Progenitor cell of endocrine pancreas (in vitro differentiated cells): ENCODE data around the gene UBASH3B. TPM values are rescaled to one million over a fixed set of nuclear protein-coding genes. Genes with fewer than 3 reads are reported as not detected.

ENCODE experiments used
- DNase-seq: peaks from one replicate; pipeline ENCODE4 v3.0.0; 2021; ENCODE audit warnings: low spot score; ENCODE audit not compliant: unreplicated experiment
- H3K27ac Mint-ChIP-seq: 2 replicates; pipeline ENCODE4 v1.8.0; 2021; ENCODE audit warnings: mild to moderate bottlenecking, moderate library complexity, mixed read lengths
- H3K27me3 Mint-ChIP-seq: 2 replicates; pipeline ENCODE4 v1.8.0; 2021; ENCODE audit warnings: mixed read lengths
- H3K36me3 Mint-ChIP-seq: 2 replicates; pipeline ENCODE4 v1.8.0; 2022; ENCODE audit warnings: mixed read lengths; ENCODE audit not compliant: insufficient read depth
- H3K4me1 Mint-ChIP-seq: 2 replicates; pipeline ENCODE4 v1.8.0; 2021; ENCODE audit warnings: low read depth, mixed read lengths
- H3K4me3 Mint-ChIP-seq: 2 replicates; pipeline ENCODE4 v1.8.0; 2021; ENCODE audit warnings: low read depth, mild to moderate bottlenecking, moderate library complexity, mixed read lengths
- H3K9me3 Mint-ChIP-seq: 2 replicates; pipeline ENCODE4 v1.8.0; 2021; ENCODE audit warnings: low read depth, mixed read lengths
- CTCF ChIP-seq: fragments of 200-600 bp; sonication (generic); IDR thresholded peaks from one replicate; pipeline ENCODE4 v1.5.0; 2021; ENCODE audit warnings: antibody characterized with exemption, mild to moderate bottlenecking; ENCODE audit not compliant: unreplicated experiment
- total RNA-seq: library from RNA; stranded (reverse); gene quantifications from 2 replicates; pipeline ENCODE4 v1.2.1, GENCODE V29; 2021

UBASH3B gene
- total RNA-seq, 1 donor from 2014 or later = 2.4 TPM

GRCh38 chr11:122642472-122642922 is 13.0 kb upstream of the UBASH3B start:
- TF ChIP-seq CTCF = no peak

GRCh38 chr11:122642971-122643370 is 12.6 kb upstream of the UBASH3B start:
- TF ChIP-seq CTCF = no peak
- Mint-ChIP-seq H3K36me3 (no peaks in the 10 kb centered on the region), H3K27ac (peak overlapping the region; percentile 62), H3K4me1 (peaks cover 7% of the 10 kb centered on the region), H3K27me3 (peaks cover 9% of the 10 kb centered on the region), H3K4me3 (no peak overlapping the region), H3K9me3 (no peaks in the 10 kb centered on the region)
- DNase-seq = no peak

More at GRCh38 chr11:122642472-122642922, 13.0 kb upstream of the UBASH3B start:
- Mint-ChIP-seq H3K9me3 (no peaks in the 10 kb centered on the region), H3K27ac (peak overlapping the region; percentile 8), H3K4me1 (peaks cover 7% of the 10 kb centered on the region), H3K27me3 (peaks cover 6% of the 10 kb centered on the region), H3K36me3 (no peaks in the 10 kb centered on the region), H3K4me3 (no peak overlapping the region)
- DNase-seq = no peak

- TF ChIP-seq CTCF = no peak
Measured at GRCh38 chr11:122645847-122646246, 9.7 kb upstream of the UBASH3B start.

DNA sequence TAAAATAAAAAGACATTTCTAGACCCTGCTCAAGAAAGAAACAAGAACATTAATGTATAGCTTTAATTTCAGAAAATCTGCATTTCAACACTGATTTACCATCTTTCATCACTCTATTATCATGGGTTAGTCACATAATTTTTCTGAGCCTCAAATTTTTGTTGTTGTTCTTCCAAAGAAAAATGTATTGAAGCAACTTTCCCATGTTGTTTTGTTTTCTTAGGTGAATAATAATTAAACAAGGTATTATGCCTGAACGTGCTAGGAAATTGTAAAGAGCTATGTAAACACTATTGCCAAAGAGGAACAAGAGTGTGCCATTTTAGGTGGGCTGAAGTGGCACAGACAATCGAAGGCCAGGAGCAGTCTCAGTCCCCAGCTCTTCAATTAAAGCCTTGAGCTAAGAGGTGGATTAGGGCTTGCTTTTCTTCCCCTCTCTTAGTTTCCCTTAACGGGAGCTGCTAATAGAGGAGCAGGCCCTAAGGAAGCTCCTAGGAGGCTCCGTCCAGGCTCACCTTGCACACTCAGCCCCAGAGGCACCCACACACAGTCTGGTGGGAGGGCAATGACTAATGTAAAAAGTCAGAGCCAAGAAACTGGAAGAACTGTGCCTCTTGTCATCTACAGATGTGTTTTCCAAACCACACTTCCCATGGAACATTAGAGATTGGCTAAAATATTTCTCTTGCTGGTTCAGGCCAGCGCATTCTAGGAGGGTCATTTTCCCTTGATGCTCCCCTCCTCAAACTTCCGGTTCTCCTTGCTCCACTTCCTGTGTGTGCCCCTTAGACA is 8.8 kb upstream of the UBASH3B start:
- no peak overlapping the region for H3K27ac Mint-ChIP-seq
- no peaks in the 10 kb centered on the region for H3K9me3 Mint-ChIP-seq
- no peak for TF ChIP-seq CTCF
- no peak for DNase-seq
- H3K36me3 Mint-ChIP-seq = no peaks in the 10 kb centered on the region
- H3K27me3 Mint-ChIP-seq = peaks cover 12% of the 10 kb centered on the region
- no peak overlapping the region for H3K4me3 Mint-ChIP-seq
- peaks cover 7% of the 10 kb centered on the region for H3K4me1 Mint-ChIP-seq

More at GRCh38 chr11:122645847-122646246, 9.7 kb upstream of the UBASH3B start:
- Mint-ChIP-seq H3K4me1 (peaks cover 7% of the 10 kb centered on the region), H3K27me3 (peaks cover 12% of the 10 kb centered on the region), H3K27ac (no peak overlapping the region), H3K4me3 (no peak overlapping the region), H3K36me3 (no peaks in the 10 kb centered on the region), H3K9me3 (no peaks in the 10 kb centered on the region)
- no peak for DNase-seq

DNA sequence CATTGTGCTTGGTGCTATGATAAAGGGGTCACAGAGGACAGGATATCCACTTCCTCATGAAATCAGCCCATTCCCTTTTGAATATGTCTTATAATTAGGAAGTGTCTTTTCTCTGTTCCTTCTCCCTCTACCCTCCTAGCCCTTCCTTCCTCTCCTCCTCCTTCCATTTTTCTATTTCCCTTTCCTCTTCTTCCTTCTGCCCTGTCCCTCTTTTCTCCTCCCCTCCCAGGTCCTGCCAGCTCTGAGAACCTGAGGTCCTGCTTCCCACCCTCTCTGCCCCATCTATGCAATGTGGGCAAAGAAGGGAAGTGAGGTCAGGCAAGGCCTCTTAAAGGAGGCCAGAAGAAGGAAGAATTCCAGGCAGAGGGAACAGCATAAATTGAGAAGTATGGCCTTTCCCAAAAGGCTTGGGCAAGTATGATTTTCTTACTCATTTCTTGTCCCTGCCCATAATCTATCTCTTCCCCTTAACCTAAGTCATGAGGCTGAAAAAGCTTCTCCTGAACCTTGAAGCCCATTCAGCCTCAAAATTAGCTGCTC is 7.7 kb upstream of the UBASH3B start:
- Mint-ChIP-seq H3K27me3 (peaks cover 18% of the 10 kb centered on the region), H3K4me3 (no peak overlapping the region), H3K27ac (no peak overlapping the region), H3K4me1 (peaks cover under 1% of the 10 kb centered on the region), H3K9me3 (no peaks in the 10 kb centered on the region), H3K36me3 (no peaks in the 10 kb centered on the region)
- DNase-seq = no peak
- no peak for TF ChIP-seq CTCF
